Upper lobe of right lung (tissue), 1 donor: ENCODE results near the gene MORC1. TPM values are rescaled to one million over a fixed set of nuclear protein-coding genes. Genes with fewer than 3 reads are reported as not detected.
A peak's percentile ranks its signal among the peaks of the same experiment; 100 is the strongest.

Experiments
- ATAC-seq: fragments of 200-7000 bp; cut with Tn5 transposase; one replicate; pipeline ENCODE4 v1.9.1; 2020; ENCODE audit warnings: mild to moderate bottlenecking, moderate library complexity
- DNase-seq: peaks from one replicate; pipeline ENCODE4 v3.0.0-alpha.2; 2020
- H3K27ac ChIP-seq: fragments of 200-600 bp; one replicate; pipeline ENCODE4 v1.8.0; 2022
- H3K27me3 ChIP-seq: fragments of 200-600 bp; one replicate; pipeline ENCODE4 v1.8.0; 2022; ENCODE audit warnings: mild to moderate bottlenecking
- H3K36me3 ChIP-seq: fragments of 200-600 bp; one replicate; pipeline ENCODE4 v1.8.0; 2022
- H3K4me1 ChIP-seq: fragments of 200-600 bp; one replicate; pipeline ENCODE4 v1.8.0; 2022
- H3K4me3 ChIP-seq: fragments of 200-600 bp; one replicate; pipeline ENCODE4 v1.8.0; 2022; ENCODE audit warnings: mild to moderate bottlenecking
- H3K9me3 ChIP-seq: fragments of 200-600 bp; one replicate; pipeline ENCODE4 v1.8.0; 2022
- CTCF ChIP-seq: fragments of 200-600 bp; IDR thresholded peaks from one replicate; pipeline ENCODE4 v1.8.0; 2022; ENCODE audit warnings: antibody characterized with exemption
- intact Hi-C: fragments of 100-400 bp; cut with DNase I; formaldehyde crosslinking; loops from one replicate; pipeline ENCODE4 v1.11.0; 2022
- total RNA-seq: library from RNA; stranded (reverse); fragmentation: NEBNext Ultra II Directional; extraction: Animal tissue kit (Norgen Biotek cat#: 25700); gene quantifications from one replicate; pipeline ENCODE4 v1.2.1, GENCODE V29; 2021
- donor health status: DM: no; HTN: yes; CAD: no; lungs with severe emphysema.

The MORC1 gene
- total RNA-seq, 1 donor from 2014 or later: not detected

GRCh38 chr3:109066864-109067263 is 51.1 kb downstream of the MORC1 start:
- intact Hi-C loops: no loop called here
- no peak for TF ChIP-seq CTCF
- ATAC-seq: no peak

GRCh38 chr3:109059264-109059663 is 58.7 kb downstream of the MORC1 start:
- intact Hi-C loops: no loop called here

More at GRCh38 chr3:109066864-109067263, 51.1 kb downstream of the MORC1 start:
- Histone ChIP-seq H3K27me3 (no peaks in the 10 kb centered on the region), H3K27ac (no peak overlapping the region), H3K4me1 (no peaks in the 10 kb centered on the region), H3K4me3 (no peak overlapping the region), H3K36me3 (no peaks in the 10 kb centered on the region), H3K9me3 (no peaks in the 10 kb centered on the region)
- DNase-seq: no peak

GRCh38 chr3:109057616-109058015 is 60.3 kb downstream of the MORC1 start:
- no peak overlapping the region for H3K4me3 ChIP-seq
- TF ChIP-seq CTCF: no peak
- no peaks in the 10 kb centered on the region for H3K27me3 ChIP-seq
- no peak overlapping the region for H3K27ac ChIP-seq
- H3K36me3 ChIP-seq: no peaks in the 10 kb centered on the region
- H3K9me3 ChIP-seq: no peaks in the 10 kb centered on the region
- intact Hi-C loops: no loop called here
- ATAC-seq: no peak
- H3K4me1 ChIP-seq: no peaks in the 10 kb centered on the region
- no peak for DNase-seq

More at GRCh38 chr3:109059264-109059663, 58.7 kb downstream of the MORC1 start:
- TF ChIP-seq CTCF: no peak
- Histone ChIP-seq H3K27ac (no peak overlapping the region), H3K36me3 (no peaks in the 10 kb centered on the region), H3K9me3 (no peaks in the 10 kb centered on the region), H3K27me3 (no peaks in the 10 kb centered on the region), H3K4me1 (no peaks in the 10 kb centered on the region), H3K4me3 (no peak overlapping the region)
- ATAC-seq (peak; percentile 33), DNase-seq (no peak)

GRCh38 chr3:109057056-109057455 is 60.9 kb downstream of the MORC1 start:
- no peak for TF ChIP-seq CTCF
- intact Hi-C loops: no loop called here
- H3K27ac ChIP-seq: no peak overlapping the region
- no peaks in the 10 kb centered on the region for H3K27me3 ChIP-seq
- no peaks in the 10 kb centered on the region for H3K4me1 ChIP-seq
- DNase-seq: no peak
- no peak overlapping the region for H3K4me3 ChIP-seq
- H3K9me3 ChIP-seq: no peaks in the 10 kb centered on the region
- ATAC-seq: no peak
- no peaks in the 10 kb centered on the region for H3K36me3 ChIP-seq

- no peaks in the 10 kb centered on the region for H3K4me1 ChIP-seq
- ATAC-seq (peak; percentile 58), DNase-seq (no peak)
- no peaks in the 10 kb centered on the region for H3K9me3 ChIP-seq
- intact Hi-C loops: no loop called here
- H3K27ac ChIP-seq: no peak overlapping the region
- no peak overlapping the region for H3K4me3 ChIP-seq
- TF ChIP-seq CTCF: peak; percentile 52
- H3K36me3 ChIP-seq: no peaks in the 10 kb centered on the region
- H3K27me3 ChIP-seq: no peaks in the 10 kb centered on the region
Observed at GRCh38 chr3:109050591-109051167, 67.3 kb downstream of the MORC1 start.

- H3K36me3 ChIP-seq: no peaks in the 10 kb centered on the region
- ATAC-seq (no peak), DNase-seq (no peak)
- intact Hi-C loops: no loop called here
- no peak for TF ChIP-seq CTCF
- H3K27ac ChIP-seq: no peak overlapping the region
- H3K9me3 ChIP-seq: no peaks in the 10 kb centered on the region
- no peak overlapping the region for H3K4me3 ChIP-seq
- no peaks in the 10 kb centered on the region for H3K27me3 ChIP-seq
- H3K4me1 ChIP-seq: no peaks in the 10 kb centered on the region
Observed at GRCh38 chr3:109047366-109047765, 70.6 kb downstream of the MORC1 start.
